Right lobe of liver (tissue), 4 donors: Measurements from ENCODE around the gene CROCC2.

Experiments used
- CTCF ChIP-seq, 4 donors: fragments of 200-600 bp in 3 of 4; fragments of 450-650 bp in 1 of 4; IDR thresholded peaks; one replicate each; pipeline versions ENCODE4 v1.5.1 to v1.8.0; 2016 to 2022; ENCODE audit warnings: antibody characterized with exemption in 4 of 4, mild to moderate bottlenecking in 2 of 4
- POLR2A ChIP-seq: fragments of 450-650 bp; IDR thresholded peaks from one replicate; pipeline ENCODE4 v1.6.1; 2017; ENCODE audit warnings: antibody characterized with exemption, mild to moderate bottlenecking
- donor health status: DM: no; HTN: no; CAD: no.
- donor health status: DM: no; HTN: no; CAD: no.
- donor health status: DM: no; HTN: yes; CAD: no.

DNA sequence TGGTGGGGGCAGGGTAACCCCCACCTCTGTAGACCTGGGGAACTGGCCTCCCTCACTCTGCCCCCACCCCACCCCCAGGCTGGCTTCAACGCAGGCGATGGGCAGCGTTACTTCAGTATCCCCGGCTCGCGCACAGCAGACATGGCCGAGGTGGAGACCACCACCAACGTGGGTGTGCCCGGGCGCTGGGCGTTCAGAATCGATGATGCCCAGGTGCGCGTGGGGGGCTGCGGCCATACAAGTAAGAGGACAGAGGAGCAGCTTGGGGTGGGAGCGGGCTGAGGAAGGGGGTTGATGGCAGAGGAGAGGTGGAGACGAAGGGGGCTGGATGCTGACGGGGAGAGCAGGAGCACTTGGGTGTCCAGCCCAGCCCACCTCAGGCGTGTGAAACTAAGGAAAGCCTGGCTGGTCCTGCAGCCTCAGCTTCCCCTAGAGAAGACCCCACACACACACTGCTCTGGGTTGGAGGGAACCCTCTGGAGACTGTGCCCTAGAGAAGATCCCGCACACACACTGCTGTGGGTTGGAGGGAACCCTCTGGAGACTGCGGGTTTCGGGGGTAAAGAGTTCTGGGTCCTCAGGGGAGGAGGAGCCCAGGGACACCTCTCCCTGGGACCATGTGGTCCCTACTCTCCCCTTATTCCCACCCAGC is 128.5 kb downstream of the CROCC2 start:
- no peak for TF ChIP-seq CTCF (IDR thresholded peaks at IDR 0.05)
- TF ChIP-seq POLR2A = no peak
